Heart left ventricle (tissue), 13 donors: ENCODE measurements around the gene IPO8.

ENCODE experiments used
- POLR2A ChIP-seq, 2 donors: fragments of 450-650 bp; IDR thresholded peaks; one replicate each; pipeline ENCODE4 v1.6.1; 2017; ENCODE audit warnings: antibody characterized with exemption in 2 of 2, mild to moderate bottlenecking in 2 of 2, moderate library complexity in 2 of 2
- TF ChIP-seq, protein P1 (sequence below), 12 donors: fragments of 200-600 bp; sonication (generic) in 4 of 12; IDR thresholded peaks; one replicate each; pipeline versions ENCODE4 v1.5.0 to v1.8.0; 2018 to 2022; ENCODE audit warnings: antibody characterized with exemption in 12 of 12, mild to moderate bottlenecking in 5 of 12
- donor health status: ischemic (EF 13 %, LVEDD 7.1; RV severe dilation, severe dysfunction).
- donor health status: DM: no; HTN: yes; CAD: no.
- donor health status: DM: no; HTN: no; CAD: no.
- donor health status: ischemic (EF 25% LVEDD 6.9; RV normal size, moderate dysfunction).
- donor health status: ischemic (EF 25% LVEDD 5.7; RV mildly dilated, moderate dysfunction).
- donor health status: ischemic (EF 35%, LVEDD 5.7; RV mildly dilated, moderate dysfunction).
- donor health status: nonischemic (EF 11% LVEDD 7.7; RV severe dilation, severe dysfunction).
- donor health status: DM: yes; HTN: yes; CAD: no.
- donor health status: PGD.
- donor health status: ischemic (EF 29% LVEDD 5.4; RV normal size, mild dysfunction).
- donor health status: nonischemic (EF 23%, LVEDD 6.1; RV moderate dilation, normal function).

DNA sequence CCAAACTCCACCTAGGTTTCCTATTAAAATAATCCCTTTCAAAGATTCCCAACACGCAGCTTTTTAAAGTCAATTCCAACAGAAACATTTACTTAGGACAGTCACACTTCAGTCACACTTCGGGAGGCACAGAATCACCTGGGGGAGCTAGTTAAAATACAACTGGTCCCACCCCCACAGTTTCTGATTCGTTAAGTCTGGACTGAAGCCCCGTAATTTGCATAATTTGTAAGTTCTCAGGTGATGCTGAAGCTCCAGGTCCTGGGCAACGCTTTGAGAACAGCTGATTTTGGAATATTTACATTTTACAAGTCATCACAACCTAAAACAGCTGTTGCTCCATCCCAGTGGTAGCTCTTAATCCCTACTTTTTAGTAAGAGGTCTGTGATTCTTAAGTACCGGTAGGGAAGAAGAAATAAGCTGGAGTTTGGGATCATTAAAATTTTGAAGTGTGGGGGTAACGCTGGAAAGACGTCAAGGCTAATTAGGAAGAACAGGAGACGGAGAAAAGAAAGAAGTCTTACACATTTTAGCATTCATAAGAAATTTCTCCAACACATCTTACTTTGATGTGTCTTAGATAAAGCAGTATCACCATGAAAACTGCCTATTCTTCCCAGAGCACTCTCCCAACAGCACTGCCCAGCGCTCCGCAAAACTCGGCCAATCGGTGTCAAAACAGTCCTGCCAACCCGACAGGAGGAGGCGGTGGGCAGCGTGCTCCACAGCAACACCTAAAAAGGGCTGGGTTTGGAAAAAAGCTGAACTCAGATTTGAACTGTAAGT lies 1.1 kb downstream of the IPO8 start:
- TF ChIP-seq, protein P1, sequence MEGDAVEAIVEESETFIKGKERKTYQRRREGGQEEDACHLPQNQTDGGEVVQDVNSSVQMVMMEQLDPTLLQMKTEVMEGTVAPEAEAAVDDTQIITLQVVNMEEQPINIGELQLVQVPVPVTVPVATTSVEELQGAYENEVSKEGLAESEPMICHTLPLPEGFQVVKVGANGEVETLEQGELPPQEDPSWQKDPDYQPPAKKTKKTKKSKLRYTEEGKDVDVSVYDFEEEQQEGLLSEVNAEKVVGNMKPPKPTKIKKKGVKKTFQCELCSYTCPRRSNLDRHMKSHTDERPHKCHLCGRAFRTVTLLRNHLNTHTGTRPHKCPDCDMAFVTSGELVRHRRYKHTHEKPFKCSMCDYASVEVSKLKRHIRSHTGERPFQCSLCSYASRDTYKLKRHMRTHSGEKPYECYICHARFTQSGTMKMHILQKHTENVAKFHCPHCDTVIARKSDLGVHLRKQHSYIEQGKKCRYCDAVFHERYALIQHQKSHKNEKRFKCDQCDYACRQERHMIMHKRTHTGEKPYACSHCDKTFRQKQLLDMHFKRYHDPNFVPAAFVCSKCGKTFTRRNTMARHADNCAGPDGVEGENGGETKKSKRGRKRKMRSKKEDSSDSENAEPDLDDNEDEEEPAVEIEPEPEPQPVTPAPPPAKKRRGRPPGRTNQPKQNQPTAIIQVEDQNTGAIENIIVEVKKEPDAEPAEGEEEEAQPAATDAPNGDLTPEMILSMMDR (IDR thresholded peaks at IDR 0.05): no peak
- TF ChIP-seq POLR2A (IDR thresholded peaks at IDR 0.05): no peak
